Osteocyte (in vitro differentiated cells): Measurements from ENCODE around the gene GLI1. TPM values are rescaled to one million over a fixed set of nuclear protein-coding genes. Genes with fewer than 3 reads are reported as not detected.

ENCODE experiments used
- DNase-seq: peaks from one replicate; pipeline ENCODE4 v3.0.0; 2021; ENCODE audit warnings: mixed read lengths; ENCODE audit not compliant: unreplicated experiment; ENCODE audit errors: extremely low spot score
- H3K27ac Mint-ChIP-seq: one replicate; pipeline ENCODE4 v1.8.0; 2021; ENCODE audit warnings: mild to moderate bottlenecking, mixed read lengths; ENCODE audit not compliant: unreplicated experiment
- H3K27me3 Mint-ChIP-seq: one replicate; pipeline ENCODE4 v1.8.0; 2021; ENCODE audit warnings: mixed read lengths; ENCODE audit not compliant: unreplicated experiment
- H3K36me3 Mint-ChIP-seq: one replicate; pipeline ENCODE4 v1.8.0; 2021; ENCODE audit warnings: mixed read lengths; ENCODE audit not compliant: unreplicated experiment
- H3K4me1 Mint-ChIP-seq: one replicate; pipeline ENCODE4 v1.8.0; 2021; ENCODE audit warnings: mixed read lengths; ENCODE audit not compliant: unreplicated experiment
- H3K4me3 Mint-ChIP-seq: one replicate; pipeline ENCODE4 v1.8.0; 2021; ENCODE audit warnings: mild to moderate bottlenecking, moderate library complexity, mixed read lengths; ENCODE audit not compliant: unreplicated experiment
- H3K9me3 Mint-ChIP-seq: one replicate; pipeline ENCODE4 v1.8.0; 2021; ENCODE audit warnings: mixed read lengths; ENCODE audit not compliant: unreplicated experiment
- total RNA-seq: library from RNA; stranded (reverse); gene quantifications from 2 replicates; pipeline ENCODE4 v1.2.1, GENCODE V29; 2021
- TF ChIP-seq, protein P1 (sequence below): fragments of 200-600 bp; sonication (generic); IDR thresholded peaks from 2 replicates; pipeline ENCODE4 v1.5.0; 2021; ENCODE audit warnings: antibody characterized with exemption, mild to moderate bottlenecking, moderate library complexity

The GLI1 gene
- total RNA-seq, 1 donor from 2014 or later: 7.7 TPM

DNA sequence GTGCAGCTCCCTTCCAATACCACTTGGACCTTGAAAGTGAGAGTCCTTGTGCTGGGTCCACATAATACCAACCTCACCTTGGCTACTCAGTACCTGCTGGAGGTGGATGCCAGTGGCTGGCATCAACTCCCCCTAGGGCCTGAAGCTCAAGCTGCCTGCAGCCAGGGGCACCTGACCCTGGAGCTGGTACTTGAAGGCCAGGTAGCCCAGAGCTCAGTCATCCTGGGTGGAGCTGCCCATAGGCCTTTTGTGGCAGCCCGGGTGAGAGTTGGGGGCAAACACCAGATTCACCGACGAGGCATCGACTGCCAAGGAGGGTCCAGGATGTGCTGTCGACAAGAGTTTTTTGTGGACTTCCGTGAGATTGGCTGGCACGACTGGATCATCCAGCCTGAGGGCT is 10.2 kb upstream of the GLI1 start:
- H3K9me3 Mint-ChIP-seq: no peaks in the 10 kb centered on the region
- no peak overlapping the region for H3K27ac Mint-ChIP-seq
- peaks cover 10% of the 10 kb centered on the region for H3K4me1 Mint-ChIP-seq
- TF ChIP-seq, protein P1, sequence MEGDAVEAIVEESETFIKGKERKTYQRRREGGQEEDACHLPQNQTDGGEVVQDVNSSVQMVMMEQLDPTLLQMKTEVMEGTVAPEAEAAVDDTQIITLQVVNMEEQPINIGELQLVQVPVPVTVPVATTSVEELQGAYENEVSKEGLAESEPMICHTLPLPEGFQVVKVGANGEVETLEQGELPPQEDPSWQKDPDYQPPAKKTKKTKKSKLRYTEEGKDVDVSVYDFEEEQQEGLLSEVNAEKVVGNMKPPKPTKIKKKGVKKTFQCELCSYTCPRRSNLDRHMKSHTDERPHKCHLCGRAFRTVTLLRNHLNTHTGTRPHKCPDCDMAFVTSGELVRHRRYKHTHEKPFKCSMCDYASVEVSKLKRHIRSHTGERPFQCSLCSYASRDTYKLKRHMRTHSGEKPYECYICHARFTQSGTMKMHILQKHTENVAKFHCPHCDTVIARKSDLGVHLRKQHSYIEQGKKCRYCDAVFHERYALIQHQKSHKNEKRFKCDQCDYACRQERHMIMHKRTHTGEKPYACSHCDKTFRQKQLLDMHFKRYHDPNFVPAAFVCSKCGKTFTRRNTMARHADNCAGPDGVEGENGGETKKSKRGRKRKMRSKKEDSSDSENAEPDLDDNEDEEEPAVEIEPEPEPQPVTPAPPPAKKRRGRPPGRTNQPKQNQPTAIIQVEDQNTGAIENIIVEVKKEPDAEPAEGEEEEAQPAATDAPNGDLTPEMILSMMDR: no peak
- no peaks in the 10 kb centered on the region for H3K27me3 Mint-ChIP-seq
- no peaks in the 10 kb centered on the region for H3K36me3 Mint-ChIP-seq
- no peak overlapping the region for H3K4me3 Mint-ChIP-seq
- no peak for DNase-seq

DNA sequence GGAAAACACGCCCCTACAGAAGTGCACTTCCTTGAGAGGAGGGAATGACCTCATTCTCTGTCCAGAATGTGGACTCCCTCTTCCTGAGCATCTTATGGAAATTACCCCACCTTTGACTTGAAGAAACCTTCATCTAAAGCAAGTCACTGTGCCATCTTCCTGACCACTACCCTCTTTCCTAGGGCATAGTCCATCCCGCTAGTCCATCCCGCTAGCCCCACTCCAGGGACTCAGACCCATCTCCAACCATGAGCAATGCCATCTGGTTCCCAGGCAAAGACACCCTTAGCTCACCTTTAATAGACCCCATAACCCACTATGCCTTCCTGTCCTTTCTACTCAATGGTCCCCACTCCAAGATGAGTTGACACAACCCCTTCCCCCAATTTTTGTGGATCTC is 9.5 kb upstream of the GLI1 start:
- DNase-seq: no peak
- Mint-ChIP-seq H3K4me3 (no peak overlapping the region), H3K4me1 (peaks cover 17% of the 10 kb centered on the region), H3K9me3 (no peaks in the 10 kb centered on the region), H3K36me3 (no peaks in the 10 kb centered on the region), H3K27ac (no peak overlapping the region), H3K27me3 (no peaks in the 10 kb centered on the region)
- TF ChIP-seq, protein P1: no peak

DNA sequence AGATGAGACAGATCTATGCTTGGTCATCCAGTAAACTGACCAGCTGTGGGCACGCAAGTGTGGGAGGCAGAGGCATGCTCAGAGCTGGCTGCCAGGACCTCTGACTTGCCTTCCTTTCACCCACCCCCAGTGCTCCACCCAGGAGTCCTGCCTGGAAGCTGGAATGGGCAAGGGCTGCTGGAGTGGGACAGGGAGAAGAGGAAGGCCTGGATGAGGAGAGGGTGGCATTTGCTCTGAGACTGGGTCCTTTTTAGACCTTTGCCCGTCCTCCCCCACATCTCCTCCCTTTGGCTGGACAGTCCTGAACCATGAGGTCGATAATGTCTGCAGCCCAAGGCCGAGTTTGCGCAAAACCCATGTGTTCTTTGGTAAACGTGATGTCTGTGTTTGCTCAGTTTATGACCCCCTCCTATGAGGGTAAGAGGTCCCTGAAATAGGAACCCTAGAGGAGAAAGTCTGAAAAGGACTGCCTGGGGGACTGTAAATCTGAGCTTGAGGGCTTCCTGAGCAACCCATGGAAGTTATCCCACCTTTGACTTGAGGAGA is 8.3 kb upstream of the GLI1 start:
- Mint-ChIP-seq H3K9me3 (no peaks in the 10 kb centered on the region), H3K4me1 (peaks cover 28% of the 10 kb centered on the region), H3K36me3 (no peaks in the 10 kb centered on the region), H3K27me3 (no peaks in the 10 kb centered on the region), H3K27ac (no peak overlapping the region), H3K4me3 (no peak overlapping the region)
- DNase-seq: no peak
- TF ChIP-seq, protein P1: no peak

DNA sequence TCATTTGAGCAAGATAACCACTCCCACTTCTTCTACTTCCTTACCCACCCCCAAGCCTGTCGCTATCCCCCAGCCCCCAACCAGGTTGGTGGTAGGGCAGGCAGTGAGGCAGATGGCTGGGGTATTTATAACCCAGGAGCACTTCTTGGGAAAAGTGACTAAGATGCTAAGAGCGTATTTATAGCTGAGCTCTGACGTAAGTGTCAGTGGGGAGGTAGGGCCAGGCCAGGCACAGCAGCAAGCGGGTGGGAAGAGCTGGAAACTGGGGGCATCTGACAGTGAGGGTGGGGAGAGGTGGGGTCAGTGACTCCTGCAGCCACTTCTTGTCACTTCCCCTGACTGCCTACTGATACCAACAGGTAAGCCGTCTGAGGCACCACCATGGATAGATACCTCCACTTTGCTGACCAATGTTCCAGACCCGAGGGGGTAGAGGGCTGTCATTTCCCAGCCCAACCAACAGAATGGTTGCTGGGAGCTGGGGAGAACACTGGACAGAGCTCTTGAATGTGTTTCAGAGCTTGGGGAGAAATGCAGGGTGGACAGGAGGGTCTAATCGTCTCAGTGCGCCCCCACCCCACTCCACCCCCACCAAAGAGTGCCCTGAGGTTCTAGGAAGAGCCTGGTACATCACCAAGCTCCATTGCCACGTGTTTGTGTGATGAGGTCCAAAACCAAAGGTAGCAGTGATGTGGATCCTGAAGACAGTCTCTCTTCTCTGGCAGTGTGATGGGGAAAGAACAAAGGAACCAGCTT is 7.2 kb upstream of the GLI1 start:
- H3K36me3 Mint-ChIP-seq: no peaks in the 10 kb centered on the region
- peaks cover 28% of the 10 kb centered on the region for H3K4me1 Mint-ChIP-seq
- H3K27me3 Mint-ChIP-seq: no peaks in the 10 kb centered on the region
- no peaks in the 10 kb centered on the region for H3K9me3 Mint-ChIP-seq
- no peak overlapping the region for H3K4me3 Mint-ChIP-seq
- DNase-seq: no peak
- TF ChIP-seq, protein P1: no peak
- H3K27ac Mint-ChIP-seq: no peak overlapping the region

DNA sequence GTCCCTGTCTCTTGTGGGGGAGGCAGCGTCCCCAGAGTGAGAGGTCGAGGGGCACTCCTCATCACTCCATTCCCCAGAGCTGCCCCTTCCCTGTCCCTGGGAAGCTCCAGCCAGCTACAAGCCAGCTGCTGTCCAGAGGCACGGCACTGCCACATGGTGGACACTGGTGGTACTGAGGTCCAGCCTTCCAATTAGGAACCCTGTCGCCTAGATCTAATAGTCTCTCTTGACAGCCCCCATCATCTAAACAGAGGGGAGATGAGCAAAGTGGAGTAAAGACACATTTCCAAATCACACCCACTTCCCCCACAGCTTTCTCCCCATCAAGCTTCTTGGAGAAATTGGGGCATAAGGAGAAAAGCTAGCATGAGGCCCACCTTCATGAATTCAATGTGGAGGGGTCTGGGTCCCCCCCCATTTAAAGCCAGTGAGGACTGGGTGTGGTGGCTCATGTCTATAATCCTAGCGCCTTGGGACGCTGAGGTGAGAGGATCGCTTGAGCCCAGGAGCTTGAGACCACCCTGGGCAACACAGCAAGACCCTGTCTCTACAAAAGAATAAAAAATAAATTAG is 6.6 kb upstream of the GLI1 start:
- H3K9me3 Mint-ChIP-seq: no peaks in the 10 kb centered on the region
- H3K27me3 Mint-ChIP-seq: no peaks in the 10 kb centered on the region
- DNase-seq: peak; percentile 92
- peaks cover 30% of the 10 kb centered on the region for H3K4me1 Mint-ChIP-seq
- H3K36me3 Mint-ChIP-seq: no peaks in the 10 kb centered on the region
- H3K4me3 Mint-ChIP-seq: no peak overlapping the region
- TF ChIP-seq, protein P1: peak; percentile 91
- no peak overlapping the region for H3K27ac Mint-ChIP-seq
